Activated CD8-positive, alpha-beta memory T cell treated with anti-CD3 and anti-CD28 coated beads for 24 hours (primary cell): ENCODE data around the gene MAPK7.

Experiments used
- DNase-seq: peaks from one replicate; pipeline ENCODE4 v3.0.0-alpha.2; 2020

Gene MAPK7

DNA sequence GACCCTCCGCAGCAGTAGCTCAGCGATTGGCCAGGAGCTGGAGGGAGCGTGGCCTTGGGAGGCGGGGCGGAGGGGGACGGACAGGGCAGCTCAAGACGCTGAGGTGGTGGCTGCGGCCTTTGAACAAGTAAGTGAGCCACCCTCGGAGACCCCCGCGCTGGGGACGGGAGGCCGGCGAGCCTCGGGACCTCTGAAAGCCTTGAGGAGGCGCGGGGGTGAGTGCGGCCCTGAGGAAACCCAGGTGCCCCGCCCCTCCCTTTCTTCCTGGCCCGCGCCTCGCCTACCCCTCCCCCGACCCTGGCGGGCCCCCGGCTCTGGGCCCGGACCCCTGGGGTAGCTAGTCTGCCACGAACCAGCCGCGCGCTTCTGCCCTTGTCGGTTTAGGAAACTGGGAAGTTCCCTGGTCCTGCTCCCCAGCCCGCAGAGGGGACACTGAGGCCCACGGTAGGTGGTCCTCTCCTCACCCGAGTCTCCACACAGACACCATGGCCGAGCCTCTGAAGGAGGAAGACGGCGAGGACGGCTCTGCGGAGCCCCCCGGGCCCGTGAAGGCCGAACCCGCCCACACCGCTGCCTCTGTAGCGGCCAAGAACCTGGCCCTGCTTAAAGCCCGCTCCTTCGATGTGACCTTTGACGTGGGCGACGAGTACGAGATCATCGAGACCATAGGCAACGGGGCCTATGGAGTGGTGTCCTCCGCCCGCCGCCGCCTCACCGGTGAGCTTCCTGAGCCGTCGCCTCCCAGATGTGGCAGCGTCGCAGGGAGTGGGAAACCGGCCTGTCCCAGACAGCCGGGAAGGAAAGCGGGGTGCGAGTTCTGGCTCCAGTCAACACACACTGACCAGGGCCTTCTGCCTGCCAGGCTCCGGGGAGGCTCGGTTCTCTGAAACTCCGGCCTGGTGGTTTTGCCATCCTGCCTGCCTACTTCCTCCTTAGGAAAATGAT, at the start of gene MAPK7:
TSS of gene MAPK7 (plus strand) at position 83 of the 945 bp plus-strand sequence. CDS start at position 486, 403 bp downstream.
- DNase-seq, result no peak

DNA sequence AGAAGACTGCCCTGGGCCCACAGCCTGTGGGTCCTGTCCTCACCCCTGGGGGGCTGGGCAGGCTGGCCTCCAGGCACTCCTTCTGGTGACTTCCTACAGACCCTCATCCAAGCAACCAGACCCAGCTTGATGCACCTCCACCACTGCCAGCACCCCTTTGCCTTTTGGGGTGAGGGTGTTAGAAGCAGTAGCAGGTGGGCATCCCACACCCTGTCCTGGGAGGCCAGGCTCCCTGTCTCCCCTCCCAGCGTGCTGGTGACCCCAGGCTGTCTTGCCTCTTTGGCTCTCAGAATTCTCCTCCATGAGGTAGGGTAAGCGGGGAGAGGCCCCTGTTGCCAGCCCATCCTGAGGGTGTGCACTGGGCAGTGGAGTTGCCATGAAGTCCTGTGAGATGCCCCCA, 49.2 kb upstream of the MAPK7 start:
- DNase-seq, result no peak

DNA sequence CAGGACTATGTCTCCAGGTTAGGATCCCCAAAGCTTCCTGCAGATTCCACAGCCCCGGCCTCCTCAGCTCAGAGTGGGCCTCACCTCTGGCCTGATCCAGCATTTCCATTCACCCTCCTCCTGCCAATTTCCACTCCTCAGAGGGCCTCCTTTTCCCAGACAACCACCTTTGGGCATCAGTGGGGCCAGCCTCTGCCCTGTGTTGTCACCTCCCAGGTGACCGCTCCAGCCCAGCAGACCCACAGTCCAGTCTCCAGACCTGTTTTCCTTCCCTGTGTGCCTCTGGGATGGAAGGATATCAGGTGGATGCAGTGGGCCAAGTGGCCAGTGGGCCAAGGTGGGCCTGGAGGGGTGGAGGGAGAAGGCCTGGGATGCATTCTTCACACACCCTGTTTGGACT, 48.5 kb upstream of the MAPK7 start:
- no peak for DNase-seq

DNA sequence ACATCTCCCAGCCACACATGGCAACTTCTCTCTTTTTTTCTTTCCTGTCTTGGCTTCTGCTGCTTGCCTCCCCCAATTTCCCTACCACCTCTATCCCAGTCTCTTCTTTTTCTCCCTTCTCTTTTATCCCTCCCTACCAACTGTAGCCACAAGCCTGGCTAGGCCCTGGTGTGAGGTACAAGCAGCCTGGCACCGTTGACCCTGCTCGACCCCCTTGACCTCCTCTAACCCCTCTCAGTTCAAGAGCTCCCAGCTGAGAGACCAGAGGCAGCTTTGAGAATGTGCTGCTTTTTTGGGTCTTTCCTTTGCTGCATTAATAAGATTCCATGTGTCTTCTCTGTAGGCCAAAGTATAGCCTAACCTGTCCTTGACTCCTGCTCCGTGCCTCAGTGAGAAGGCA, 48.0 kb upstream of the MAPK7 start:
- no peak for DNase-seq

DNA sequence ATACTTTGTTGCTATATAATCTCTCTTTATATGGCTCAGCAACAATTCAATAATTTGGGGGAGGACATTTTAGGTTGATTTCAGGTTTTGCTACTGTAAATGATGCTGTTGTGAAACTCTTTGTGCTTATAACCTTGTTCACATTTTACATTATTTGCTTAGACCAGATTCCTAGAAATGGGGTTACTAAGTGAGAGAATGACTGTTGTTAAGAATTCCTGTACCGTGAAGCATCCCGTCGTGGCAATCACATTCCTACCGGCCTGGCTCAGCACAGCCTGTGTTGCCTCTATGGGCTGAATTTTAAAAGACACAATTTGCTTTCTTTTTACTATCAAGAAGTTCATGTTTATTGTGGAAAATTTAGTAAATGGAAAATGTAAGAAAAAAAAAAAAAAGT, 47.2 kb upstream of the MAPK7 start:
- no peak for DNase-seq

DNA sequence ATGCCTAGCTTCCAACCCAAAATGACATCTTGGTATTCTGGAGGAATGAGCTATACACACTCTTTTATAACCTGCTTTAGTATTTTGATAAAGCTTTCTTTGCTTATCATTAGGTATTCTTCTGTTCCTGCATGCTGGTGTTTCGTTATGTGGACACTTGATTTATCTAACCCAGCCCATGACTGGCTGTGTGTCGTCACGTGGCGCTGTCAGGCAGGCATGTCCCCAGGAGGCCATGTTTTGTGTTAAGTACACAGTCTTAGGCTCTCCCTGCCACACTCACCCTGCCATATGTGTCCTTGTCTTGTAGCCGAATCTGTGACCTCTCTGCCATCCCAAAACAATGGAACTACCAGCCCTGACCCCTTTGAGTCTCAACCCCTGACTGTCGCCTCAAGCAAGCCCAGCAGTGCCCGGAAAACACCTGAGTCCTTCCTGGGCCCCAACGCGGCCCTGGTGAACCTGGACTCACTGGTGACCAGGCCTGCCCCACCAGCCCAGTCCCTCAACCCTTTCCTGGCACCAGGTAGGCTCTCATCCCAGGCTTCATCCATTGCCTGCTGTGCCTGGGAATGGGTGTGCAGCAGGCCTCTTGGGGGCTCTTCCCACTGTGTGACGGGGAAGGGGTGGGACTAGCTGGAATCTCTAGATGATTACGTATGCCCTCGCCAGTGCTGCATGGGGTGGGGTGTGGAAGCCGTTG, 46.6 kb upstream of the MAPK7 start:
- no peak for DNase-seq

DNA sequence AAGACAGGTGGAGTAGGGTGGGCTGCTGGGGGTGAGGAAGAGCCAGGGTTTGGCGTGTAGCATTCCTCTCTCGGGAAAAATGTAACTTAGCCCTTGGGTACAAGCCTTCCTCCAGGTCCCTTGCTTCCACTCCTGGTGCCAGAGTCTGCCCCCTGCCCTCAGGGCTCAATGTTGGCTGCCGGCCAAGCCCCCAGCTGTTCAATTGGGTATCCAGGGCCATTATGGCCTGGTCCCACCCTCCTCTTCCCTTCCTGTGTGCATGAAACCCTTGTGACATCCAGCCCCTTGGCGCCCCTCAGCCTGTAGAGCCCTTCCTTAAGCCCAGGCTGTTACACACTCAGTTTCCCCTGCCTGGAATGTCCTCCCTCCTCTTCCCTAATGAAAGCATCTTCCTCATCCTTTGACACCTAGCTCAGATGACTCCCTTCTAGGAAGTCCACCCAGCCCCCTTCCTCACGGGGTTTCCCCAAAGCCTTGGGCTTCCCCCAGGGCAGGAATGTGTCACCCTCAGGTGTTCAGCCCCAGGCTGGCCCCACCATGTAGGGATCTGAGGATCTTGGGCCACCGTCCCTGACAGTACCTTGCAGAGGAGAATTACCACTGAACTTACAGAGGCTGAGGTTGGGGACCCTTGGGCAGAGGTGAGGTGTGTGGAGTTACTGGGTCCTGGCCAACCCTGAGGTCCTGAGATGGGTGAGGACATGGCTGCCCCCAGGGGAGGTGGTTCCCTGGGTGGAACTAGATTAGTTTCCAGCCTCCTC, 45.7 kb upstream of the MAPK7 start:
- no peak for DNase-seq

DNA sequence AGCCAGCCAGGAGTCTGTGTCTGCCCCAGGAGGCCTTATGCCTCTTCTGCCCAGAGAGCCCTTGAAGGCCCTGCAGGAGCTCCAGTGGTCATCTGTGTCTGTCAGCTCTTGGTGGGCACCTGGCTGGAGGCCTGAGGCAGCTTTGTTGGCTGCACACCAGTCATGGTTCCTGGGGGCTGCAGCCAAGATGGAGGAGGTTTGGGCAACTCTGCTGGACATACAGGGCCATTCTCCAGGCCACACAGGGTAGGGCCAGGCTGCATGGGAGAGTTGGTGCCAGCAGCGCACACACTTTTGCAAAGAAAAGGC, 45.2 kb upstream of the MAPK7 start:
- no peak for DNase-seq

DNA sequence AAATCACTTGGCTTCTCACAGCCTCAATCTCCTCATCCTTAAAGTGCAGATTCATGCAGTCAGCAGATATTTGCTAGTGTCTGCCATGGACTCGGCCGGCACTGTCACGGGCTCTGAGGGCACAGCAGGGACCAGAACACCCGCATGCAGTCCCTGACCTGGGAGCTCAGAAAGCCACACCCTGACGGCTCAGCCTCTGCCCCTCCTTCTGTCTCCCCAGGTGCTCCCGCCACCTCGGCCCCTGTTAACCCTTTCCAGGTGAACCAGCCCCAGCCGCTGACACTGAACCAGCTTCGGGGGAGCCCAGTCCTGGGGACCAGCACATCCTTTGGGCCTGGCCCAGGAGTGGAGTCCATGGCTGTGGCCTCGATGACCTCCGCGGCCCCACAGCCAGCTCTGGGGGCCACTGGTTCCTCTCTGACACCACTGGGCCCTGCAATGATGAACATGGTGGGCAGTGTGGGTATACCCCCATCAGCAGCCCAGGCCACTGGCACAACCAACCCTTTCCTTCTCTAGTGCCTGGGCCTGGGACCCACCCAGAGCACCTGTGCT, 44.5 kb upstream of the MAPK7 start:
- DNase-seq, result no peak

DNA sequence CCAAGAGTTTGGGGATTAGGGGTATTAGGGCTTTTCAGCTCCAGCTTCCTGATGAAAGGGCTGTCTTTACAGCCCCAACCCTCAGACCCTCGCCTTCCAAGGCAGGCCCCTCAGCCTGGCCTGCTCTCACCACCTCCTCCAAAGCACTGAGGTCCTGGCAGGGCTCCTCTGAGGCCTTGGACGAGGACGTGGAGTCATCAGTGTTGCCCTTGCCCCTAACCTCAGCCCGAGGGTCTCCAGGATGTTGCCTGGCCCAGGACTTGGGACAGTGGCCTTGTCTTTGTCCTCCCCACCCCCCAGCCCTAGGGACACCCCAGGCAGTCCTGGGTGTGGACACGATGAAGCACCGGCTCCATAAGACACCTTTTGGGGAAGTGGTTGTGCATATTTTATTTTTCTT, 44.0 kb upstream of the MAPK7 start:
- DNase-seq, result no peak

DNA sequence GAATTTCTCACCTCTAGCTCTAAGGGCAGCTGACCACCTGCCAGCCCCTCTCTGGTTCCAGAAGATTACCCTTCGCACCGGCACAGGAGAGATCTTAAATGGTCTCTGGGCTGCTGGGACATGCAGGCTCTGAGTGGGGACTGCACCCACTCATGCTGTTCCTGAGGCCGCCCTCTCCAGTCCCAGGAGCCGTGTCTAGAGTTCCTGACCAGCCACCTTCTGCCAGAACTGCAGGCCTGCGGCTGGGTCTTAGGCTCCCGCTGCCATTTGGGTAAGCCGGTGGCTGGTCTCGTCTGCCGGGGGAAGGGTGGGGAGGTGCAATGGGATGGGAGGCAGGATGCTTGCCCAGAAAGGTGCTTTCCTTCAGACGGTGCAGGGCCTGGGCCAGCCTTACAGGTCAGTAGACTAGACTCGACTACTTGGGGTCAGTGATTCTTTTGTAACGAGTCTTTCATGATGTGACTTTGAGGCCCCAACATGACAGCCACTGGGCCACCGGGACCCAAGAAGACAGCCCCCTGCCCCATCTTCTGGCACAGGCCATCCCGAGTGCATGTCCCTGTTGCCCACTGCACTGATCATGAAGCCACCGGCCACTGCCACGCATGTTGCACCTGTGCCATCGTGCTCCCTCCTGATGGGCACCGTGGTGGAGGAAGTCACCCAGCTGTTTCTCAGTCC, 42.2 kb upstream of the MAPK7 start:
- DNase-seq, result no peak

DNA sequence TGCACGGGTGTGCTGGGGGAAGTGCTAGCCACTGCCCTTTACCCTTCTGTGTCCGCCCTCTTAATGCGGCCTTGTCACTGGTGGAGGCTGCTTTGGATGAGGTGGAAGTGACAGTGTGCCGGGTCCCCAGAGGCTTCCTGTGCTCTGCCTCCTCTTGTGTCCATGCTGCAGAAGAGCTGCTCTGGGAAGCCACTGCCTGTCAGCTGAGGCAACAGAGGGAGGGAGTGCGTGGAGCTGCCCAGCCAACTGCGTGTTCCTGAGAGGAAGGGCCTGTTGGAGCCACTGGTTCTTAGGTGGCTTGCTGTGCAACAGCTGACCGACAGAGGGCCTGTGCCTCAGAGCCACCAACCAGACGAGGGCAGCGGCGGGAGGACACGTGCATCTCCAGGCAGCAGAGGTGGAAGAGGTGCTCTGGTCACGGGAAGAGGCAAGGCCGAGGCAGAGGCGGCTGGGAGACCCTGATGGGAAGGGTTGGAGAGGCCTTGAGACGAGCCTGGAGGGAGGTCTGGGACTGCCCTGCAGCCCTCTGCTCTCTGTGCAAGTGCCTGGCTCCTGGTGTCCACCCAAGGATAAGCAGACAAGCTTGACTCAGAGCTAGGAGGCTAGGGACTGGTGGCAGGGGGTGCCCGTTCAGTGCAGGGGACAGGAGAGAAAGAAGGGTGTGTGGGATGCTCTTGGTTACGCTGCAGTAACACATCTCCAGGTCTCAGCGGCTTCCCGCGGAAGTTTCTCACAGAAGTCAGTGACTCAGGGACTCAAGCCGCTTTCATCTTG, 41.2 kb upstream of the MAPK7 start:
- no peak for DNase-seq

DNA sequence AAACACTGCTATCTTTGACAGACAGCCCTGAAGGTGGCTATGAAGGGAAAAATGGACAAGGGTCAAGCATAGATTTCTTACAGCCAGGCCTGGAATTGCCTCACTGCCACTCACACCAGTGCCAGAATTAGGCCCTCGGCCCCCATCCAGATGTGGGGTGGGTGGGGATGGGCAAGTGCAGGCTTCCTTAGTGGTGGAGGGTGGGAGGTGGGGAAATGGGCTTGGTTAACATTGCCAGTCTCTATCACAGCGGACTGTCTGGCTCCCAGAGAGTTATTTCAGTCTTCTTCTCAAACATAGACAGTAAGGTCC, 40.6 kb upstream of the MAPK7 start:
- DNase-seq, result no peak

DNA sequence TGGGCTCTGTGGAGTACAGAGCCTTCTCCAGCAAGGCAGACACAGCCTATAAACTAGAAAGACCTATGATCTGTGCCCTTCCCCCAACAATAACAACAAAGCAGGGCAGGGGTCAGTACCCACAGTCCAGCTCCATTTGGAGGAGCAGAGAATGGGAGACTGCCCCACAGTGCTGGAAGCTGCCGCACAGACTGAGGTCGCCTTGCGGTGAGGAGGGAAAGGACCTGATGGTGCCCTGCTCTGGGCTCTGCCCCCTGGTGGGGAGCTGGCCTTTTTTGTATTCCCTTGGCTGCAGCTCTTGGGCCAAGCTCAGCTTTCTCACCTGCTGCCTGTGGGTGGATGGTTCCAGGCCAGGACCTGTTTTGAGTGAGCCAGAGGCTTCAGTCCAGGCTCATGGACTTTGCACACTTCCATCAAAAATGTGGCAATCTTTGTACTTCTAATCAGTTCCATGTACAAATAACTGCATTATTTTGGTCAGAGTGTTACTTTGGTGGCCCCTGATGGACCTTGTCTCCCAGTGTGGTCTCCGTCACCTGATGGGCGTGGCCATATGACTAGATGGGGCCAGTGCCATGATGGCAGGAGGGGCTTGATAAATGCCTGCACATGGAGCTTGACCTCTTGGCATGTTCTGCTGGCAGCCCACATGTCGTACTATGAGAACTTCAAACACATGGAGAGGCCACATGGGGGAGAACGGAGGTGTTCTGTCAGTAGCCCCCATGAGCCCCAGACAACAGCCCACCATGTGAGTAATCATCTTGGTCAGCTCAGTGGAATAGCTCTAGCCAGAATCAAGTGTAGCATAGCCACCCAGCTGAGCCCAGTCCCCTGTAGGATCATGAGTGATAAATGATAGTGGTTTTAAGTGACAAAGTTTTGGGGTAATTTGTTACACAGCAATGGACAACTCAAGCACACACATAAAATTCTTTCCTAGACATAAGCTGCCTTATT, 40.0 kb upstream of the MAPK7 start:
- DNase-seq, result peak; percentile 78

DNA sequence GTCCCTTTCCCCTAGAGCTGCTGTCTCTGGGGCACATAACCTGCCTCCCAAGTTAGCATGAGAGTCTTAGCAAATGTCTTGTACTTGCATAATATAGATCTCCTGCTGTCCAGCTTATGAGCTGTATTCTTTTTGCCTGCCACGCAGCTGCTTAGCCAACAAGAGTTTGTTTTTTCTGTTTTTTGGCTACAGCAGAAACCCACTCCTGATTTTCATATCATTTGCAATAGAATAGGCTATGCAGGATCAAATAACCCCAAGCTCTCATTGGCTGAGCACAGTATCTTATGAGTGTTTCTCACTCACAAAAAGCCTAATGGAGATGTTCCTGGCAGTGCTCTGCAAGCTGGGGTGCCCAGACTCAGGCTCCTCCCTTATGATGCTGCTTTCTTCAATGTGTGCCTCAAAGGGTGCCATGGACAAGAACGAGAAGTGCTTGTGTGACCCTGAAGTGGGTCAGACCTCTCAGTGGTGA, 38.9 kb upstream of the MAPK7 start:
- DNase-seq, result no peak

DNA sequence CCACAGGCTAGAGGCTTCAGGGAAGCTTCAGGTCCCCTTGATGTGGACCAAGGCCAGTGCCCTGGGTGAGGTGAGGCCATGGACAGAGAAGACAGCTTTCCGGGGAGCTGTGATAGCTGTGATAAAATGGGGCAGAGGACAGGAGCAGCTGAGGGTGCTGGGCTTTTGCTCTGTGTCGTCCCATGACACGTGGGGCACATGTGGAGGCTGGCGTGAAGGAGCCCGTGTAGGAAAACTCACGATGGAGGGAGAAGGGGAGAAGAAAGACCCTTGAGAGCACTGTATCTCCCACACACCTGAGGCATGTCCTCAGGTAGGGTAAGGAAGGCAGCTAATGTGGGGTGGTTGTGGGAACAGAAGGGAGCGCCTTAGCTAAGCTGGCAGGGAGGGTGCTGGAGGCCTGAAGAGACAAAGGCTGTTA, 37.1 kb upstream of the MAPK7 start:
- DNase-seq, result no peak

DNA sequence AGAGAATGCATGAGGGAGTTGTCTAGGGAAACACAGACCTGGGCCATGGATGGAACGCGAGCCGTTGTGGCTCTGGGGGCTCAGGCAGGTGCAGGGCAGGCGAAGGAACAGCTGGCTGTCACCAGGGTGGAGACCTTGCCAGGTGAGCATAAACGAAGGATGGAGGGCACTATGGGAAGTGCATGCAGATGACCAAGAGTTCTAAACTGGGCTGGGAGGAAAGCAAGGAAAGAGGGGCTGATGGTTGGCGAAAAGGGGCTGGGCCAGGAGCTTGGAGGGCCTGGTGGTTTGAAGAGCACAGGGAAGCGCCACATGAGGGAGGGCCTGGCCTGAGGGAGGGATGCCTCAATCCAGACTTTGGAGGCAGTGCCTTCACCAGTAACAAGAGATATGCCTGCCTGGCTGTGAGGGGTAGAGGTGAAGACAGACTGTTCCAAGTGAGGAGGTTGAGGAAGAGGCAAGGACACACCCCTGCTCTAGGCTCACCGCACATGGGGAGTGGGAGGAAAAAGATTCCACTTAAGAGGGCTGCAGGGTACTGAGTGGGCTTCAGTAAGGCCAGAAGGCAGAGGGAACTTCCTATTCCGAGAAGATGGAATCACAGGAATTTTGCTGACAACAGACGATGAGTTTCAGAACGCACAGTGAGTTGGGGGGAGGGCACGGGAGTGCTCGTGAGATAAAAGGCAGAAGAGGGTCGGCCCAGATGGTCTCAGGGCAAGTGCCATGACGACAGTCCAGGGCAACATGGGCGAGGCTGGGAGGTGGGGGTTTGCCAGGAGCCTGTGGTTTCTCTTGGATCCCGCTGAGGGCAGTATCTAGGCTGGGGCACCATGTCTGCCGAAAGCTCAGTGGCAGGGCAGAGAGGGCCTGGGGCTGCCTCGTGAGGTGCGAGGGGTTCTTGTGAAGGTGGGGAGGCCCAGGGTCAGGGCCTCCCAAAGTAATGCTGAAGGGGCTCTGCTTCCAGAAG, 36.4 kb upstream of the MAPK7 start:
- no peak for DNase-seq

DNA sequence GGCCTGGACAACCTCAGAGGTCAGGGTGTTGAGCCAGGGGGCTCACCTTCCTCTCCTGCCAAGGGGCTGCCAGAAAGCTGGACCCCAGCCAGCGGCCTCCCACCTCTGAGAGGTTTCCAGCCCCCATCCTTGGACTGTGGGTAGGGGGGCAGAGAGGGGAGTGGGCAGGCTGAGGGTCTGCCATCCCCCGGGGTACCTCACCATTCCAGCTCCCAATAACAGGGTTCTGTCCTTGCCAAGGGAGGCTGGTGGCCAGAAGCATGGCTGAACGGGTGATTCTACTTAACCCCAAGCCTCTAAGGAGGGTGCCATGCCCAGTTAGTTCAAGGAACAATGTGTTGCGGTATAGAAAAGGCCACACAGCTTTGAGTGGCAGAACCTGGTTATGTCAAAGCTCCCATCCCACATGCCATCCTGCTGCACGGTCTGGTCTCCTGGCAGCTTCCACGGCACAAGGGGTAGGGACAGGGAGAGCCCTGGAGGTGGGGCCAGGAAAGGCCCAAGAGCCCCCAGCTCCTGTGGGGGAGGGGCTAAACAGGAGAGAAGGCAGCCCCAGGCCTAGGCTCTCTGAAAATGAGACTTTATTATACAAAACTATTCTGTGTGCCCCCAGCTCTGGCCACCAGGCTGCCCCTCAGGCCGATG, 35.6 kb upstream of the MAPK7 start:
- DNase-seq, result no peak

DNA sequence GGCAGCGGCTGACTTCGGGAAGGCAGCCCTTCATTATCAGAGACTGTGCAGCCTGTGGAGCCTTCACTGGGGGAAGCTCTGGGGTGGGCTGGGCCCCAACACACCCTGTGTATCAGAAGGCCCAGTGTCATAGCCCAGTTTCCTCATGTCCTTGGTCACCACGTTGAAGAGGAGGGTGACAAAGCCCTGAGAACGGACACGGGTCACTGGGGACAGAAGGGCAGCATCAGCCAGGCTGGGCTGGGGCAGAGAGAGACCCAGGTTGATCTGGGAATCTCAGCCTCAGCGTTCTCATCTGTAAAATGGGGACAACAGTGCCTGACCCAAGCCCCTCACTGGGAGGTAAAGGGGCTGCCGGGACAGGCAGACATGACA, 35.1 kb upstream of the MAPK7 start:
- DNase-seq, result no peak
